Erythroblast (primary cell): ENCODE results near the gene SMOC2.

ENCODE experiments used
- GATA1 ChIP-seq: IDR thresholded peaks from 2 replicates; pipeline ENCODE4 v1.6.1; 2011; ENCODE audit warnings: low read depth, mild to moderate bottlenecking, control low read depth, low read length, moderate library complexity
- POLR2A ChIP-seq: IDR thresholded peaks from 2 replicates; pipeline ENCODE4 v1.6.1; 2011; ENCODE audit warnings: mild to moderate bottlenecking, low read length

- TF ChIP-seq POLR2A (no peak), GATA1 (no peak)
These were observed 44.8 kb downstream of the SMOC2 start for GRCh38 chr6:168485818-168486217.
